Measurements from ENCODE around the gene RNF144A. TPM values are rescaled to one million over a fixed set of nuclear protein-coding genes. Genes with fewer than 3 reads are reported as not detected.

The RNF144A gene
- total and polyA plus RNA-seq, 2 donors (not counting 3 experiments of a cell fraction or from before 2014, with no cell fraction given): 9.7 to 28.8 TPM

- dilution Hi-C loops (cut with MboI; ENCODE audit: extremely low pct_ligation_motif_present, low sequenced_read_pairs): no loop called here
- POLR2A ChIA-PET: no interaction called here
- Histone ChIP-seq H3K9me1 (replicated peaks; ENCODE audit: control insufficient read depth, extremely low read depth, insufficient read depth, low read length) (no peaks in the 10 kb centered on the region), H3K79me2 (ENCODE audit: control insufficient read depth, insufficient read depth, low read length) (no peaks in the 10 kb centered on the region), H3K27ac (ENCODE audit: insufficient read depth, low read depth, low read length) (no peak overlapping the region), H3K9me3 (replicated peaks; ENCODE audit: control insufficient read depth, insufficient read depth, low read length) (no peaks in the 10 kb centered on the region), H2AFZ (ENCODE audit: low read depth, low read length) (no peak overlapping the region), H3K4me3 (replicated peaks in 1 of 3; ENCODE audit: insufficient read depth in 1 of 3, low read depth in 1 of 3, low read length in 3 of 3) (no peak overlapping the region), H3K36me3 (ENCODE audit: control insufficient read depth in 2 of 2, extremely low read depth in 1 of 2, insufficient read depth in 2 of 2, low read length in 2 of 2) (no peaks in the 10 kb centered on the region), H4K20me1 (replicated peaks; ENCODE audit: control insufficient read depth, extremely low read depth, insufficient read depth, low read length) (no peaks in the 10 kb centered on the region), H3K9ac (replicated peaks; ENCODE audit: extremely low read depth, insufficient read depth, low read length) (no peak overlapping the region), H3K27me3 (ENCODE audit: control insufficient read depth in 2 of 2, insufficient read depth in 2 of 2, low read length in 2 of 2) (peaks cover 2 to 8% of the 10 kb centered on the region in 2 experiments), H3K4me2 (ENCODE audit: insufficient read depth, low read length) (no peak overlapping the region), H3K4me1 (ENCODE audit: control insufficient read depth, extremely low read depth, insufficient read depth, low read length) (no peaks in the 10 kb centered on the region)
- FAIRE-seq (no peak), DNase-seq (ENCODE audit: low read depth, low spot score) (no peak)
- no TSS peak for BruUV-seq (replicated peaks)
- CTCF ChIA-PET: no interaction called here
- intact Hi-C loops (cut with micrococcal nuclease): no loop called here
- TF ChIP-seq POLR2A (IDR thresholded peaks at IDR 0.05; ENCODE audit: low read depth, low read length) (no peak), POLR2AphosphoS5 (IDR thresholded peaks at IDR 0.05; ENCODE audit: insufficient read depth, low read depth, low read length) (no peak), EZH2 (IDR thresholded peaks at IDR 0.05; ENCODE audit: borderline replicate concordance, low read depth, low read length, severe bottlenecking) (no peak), FOS (IDR thresholded peaks at IDR 0.05; ENCODE audit: borderline replicate concordance, insufficient read depth, low read length) (no peak), MYC (IDR thresholded peaks at IDR 0.05; ENCODE audit: low read depth, low read length) (no peak), JUN (IDR thresholded peaks at IDR 0.05; ENCODE audit: borderline replicate concordance, insufficient read depth, insufficient read length, low read depth) (no peak), MAX (IDR thresholded peaks at IDR 0.05; ENCODE audit: insufficient read depth, insufficient read length) (no peak), GATA2 (IDR thresholded peaks at IDR 0.05; ENCODE audit: insufficient read depth, insufficient read length, low read depth, low read length) (no peak), CTCF (IDR thresholded peaks at IDR 0.05; ENCODE audit: extremely low read depth in 1 of 2, insufficient read depth in 1 of 2, low read depth in 1 of 2, low read length in 2 of 2) (no peak)
Measured at GRCh38 chr2:6881046-6881445, 36.2 kb upstream of the RNF144A start.

Measured in endothelial cell of umbilical vein (primary cell).